Progenitor cell of endocrine pancreas (in vitro differentiated cells): ENCODE measurements around the gene KNSTRN. TPM values are rescaled to one million over a fixed set of nuclear protein-coding genes. Genes with fewer than 3 reads are reported as not detected.

Experiments
- DNase-seq: peaks from one replicate; pipeline ENCODE4 v3.0.0; 2021; ENCODE audit warnings: low spot score; ENCODE audit not compliant: unreplicated experiment
- H3K27ac Mint-ChIP-seq: 2 replicates; pipeline ENCODE4 v1.8.0; 2021; ENCODE audit warnings: mild to moderate bottlenecking, moderate library complexity, mixed read lengths
- H3K27me3 Mint-ChIP-seq: 2 replicates; pipeline ENCODE4 v1.8.0; 2021; ENCODE audit warnings: mixed read lengths
- H3K36me3 Mint-ChIP-seq: 2 replicates; pipeline ENCODE4 v1.8.0; 2022; ENCODE audit warnings: mixed read lengths; ENCODE audit not compliant: insufficient read depth
- H3K4me1 Mint-ChIP-seq: 2 replicates; pipeline ENCODE4 v1.8.0; 2021; ENCODE audit warnings: low read depth, mixed read lengths
- H3K4me3 Mint-ChIP-seq: 2 replicates; pipeline ENCODE4 v1.8.0; 2021; ENCODE audit warnings: low read depth, mild to moderate bottlenecking, moderate library complexity, mixed read lengths
- H3K9me3 Mint-ChIP-seq: 2 replicates; pipeline ENCODE4 v1.8.0; 2021; ENCODE audit warnings: low read depth, mixed read lengths
- CTCF ChIP-seq: fragments of 200-600 bp; sonication (generic); IDR thresholded peaks from one replicate; pipeline ENCODE4 v1.5.0; 2021; ENCODE audit warnings: antibody characterized with exemption, mild to moderate bottlenecking; ENCODE audit not compliant: unreplicated experiment
- long read RNA-seq: library from polyadenylated mRNA; unstranded; transcript quantifications from one replicate; pipeline ENCODE4 v2.0.0, GENCODE V29; 2020
- total RNA-seq: library from RNA; stranded (reverse); gene quantifications from 2 replicates; pipeline ENCODE4 v1.2.1, GENCODE V29; 2021

The KNSTRN gene, protein sequence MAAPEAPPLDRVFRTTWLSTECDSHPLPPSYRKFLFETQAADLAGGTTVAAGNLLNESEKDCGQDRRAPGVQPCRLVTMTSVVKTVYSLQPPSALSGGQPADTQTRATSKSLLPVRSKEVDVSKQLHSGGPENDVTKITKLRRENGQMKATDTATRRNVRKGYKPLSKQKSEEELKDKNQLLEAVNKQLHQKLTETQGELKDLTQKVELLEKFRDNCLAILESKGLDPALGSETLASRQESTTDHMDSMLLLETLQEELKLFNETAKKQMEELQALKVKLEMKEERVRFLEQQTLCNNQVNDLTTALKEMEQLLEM
- total RNA-seq = 44.8 and 46.2 TPM in 2 replicates
- long read RNA-seq, transcript KNSTRN-212 (9 exons, 1,598 nt) = minor isoform, 5 of 153 reads
- long read RNA-seq, transcript KNSTRN-201 (9 exons, 1,714 nt) = major isoform, 134 of 153 reads
- long read RNA-seq, partial matches to known transcripts = 5 of 153 reads
- long read RNA-seq, other reads (novel, unspliced or antisense) = 7 of 153 reads

DNA sequence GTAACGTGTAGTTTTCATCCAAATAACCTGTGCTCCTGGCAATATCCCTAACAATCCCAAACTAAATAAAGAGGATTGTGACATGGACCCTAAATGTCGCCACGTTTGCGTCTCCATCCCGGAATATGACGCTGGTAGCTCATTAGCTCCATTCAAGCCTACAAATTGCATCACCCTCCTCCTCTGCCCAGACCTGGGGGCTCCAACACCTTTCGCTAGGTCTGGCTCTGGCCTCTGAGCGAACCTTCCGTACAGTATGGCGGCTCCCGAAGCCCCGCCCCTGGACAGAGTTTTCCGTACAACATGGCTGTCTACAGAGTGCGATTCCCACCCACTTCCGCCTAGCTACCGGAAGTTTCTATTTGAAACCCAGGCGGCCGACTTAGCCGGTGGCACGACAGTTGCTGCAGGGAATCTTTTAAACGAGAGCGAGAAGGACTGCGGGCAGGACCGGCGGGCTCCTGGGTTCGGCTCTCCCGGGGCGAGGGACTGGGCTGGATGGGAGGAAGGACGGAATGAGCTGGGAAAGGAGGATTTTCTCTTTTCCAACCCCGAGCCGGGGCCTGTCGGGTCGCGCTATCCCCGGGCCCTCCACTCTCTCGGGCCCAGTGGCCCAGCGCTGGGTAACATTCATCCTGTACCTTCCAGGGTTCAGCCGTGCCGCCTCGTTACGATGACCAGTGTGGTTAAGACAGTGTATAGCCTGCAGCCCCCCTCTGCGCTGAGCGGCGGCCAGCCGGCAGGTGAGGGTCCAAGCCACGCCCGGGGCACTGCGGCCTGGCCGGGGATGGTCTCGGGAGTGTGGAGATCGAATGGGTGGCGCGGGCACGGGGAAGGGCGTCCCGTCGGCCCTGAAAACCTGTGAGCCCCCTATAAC lies at the start of gene KNSTRN:
TSS of gene KNSTRN (plus strand) at position 142 of the 877 bp plus-strand sequence. CDS start at position 257, 115 bp downstream.
- no peak for TF ChIP-seq CTCF
- Mint-ChIP-seq H3K9me3 (no peaks in the 10 kb centered on the region), H3K27ac (peak within 1 kb of the TSS; percentile 95), H3K36me3 (peaks cover 17% of the 10 kb centered on the region), H3K4me1 (peaks cover 23% of the 10 kb centered on the region), H3K27me3 (peaks cover 3% of the 10 kb centered on the region), H3K4me3 (peak within 1 kb of the TSS; percentile 98)
- DNase-seq = peak; percentile 73

DNA sequence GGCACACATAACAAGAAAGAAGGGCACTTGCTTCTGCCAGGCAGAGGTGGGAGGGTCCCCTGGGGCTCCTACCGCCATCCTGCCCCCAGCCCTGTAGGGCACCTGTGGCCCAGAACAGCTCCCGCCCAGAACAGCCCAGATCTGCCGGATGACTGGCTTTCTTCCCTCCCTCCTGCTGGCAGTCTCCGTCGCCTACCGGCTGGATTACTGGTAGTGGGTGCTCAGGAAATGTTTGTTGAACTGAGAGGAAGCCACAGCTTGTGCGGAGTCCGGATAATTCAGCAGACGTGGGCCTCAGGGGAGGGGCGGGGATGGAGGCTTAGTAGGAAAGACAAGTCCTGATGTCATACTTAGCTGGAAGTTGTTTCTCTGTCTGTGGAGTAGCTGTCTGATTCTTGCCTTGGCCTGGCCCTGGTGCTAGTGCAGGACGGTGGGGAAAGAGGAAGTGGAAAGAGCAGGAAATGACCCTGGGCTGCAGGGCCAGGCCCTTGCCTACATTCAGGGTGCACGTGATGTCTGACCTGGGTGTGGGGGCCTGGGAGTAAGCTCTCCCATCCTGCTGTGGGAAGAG lies 48.5 kb upstream of the KNSTRN start:
- Mint-ChIP-seq H3K9me3 (no peaks in the 10 kb centered on the region), H3K4me1 (peaks cover 3% of the 10 kb centered on the region), H3K27me3 (peaks cover 40% of the 10 kb centered on the region), H3K4me3 (no peak overlapping the region), H3K27ac (no peak overlapping the region), H3K36me3 (no peaks in the 10 kb centered on the region)
- no peak for TF ChIP-seq CTCF
- DNase-seq = no peak

DNA sequence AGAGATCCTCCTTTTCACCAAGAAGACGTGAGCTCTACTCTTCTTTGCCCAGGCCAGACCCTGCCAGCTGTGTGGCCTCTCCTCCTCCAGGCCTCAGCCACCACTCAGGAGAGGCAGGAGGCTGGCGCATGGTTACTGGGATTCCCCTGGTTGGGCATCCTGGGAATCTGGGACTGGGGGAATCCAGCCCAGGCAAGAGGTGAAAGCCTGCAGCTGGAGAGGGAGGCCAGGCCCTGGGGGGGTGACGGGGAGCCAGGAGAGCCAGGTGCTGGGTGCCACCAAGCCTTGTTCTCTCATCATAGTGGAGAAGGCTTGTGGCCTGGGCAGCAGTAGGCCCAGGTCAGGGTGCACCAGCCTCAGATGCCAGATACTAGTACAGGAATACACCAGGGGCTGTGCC lies 48.0 kb upstream of the KNSTRN start:
- Mint-ChIP-seq H3K4me3 (no peak overlapping the region), H3K27ac (no peak overlapping the region), H3K4me1 (peaks cover 3% of the 10 kb centered on the region), H3K9me3 (no peaks in the 10 kb centered on the region), H3K36me3 (no peaks in the 10 kb centered on the region), H3K27me3 (peaks cover 37% of the 10 kb centered on the region)
- no peak for DNase-seq
- no peak for TF ChIP-seq CTCF

DNA sequence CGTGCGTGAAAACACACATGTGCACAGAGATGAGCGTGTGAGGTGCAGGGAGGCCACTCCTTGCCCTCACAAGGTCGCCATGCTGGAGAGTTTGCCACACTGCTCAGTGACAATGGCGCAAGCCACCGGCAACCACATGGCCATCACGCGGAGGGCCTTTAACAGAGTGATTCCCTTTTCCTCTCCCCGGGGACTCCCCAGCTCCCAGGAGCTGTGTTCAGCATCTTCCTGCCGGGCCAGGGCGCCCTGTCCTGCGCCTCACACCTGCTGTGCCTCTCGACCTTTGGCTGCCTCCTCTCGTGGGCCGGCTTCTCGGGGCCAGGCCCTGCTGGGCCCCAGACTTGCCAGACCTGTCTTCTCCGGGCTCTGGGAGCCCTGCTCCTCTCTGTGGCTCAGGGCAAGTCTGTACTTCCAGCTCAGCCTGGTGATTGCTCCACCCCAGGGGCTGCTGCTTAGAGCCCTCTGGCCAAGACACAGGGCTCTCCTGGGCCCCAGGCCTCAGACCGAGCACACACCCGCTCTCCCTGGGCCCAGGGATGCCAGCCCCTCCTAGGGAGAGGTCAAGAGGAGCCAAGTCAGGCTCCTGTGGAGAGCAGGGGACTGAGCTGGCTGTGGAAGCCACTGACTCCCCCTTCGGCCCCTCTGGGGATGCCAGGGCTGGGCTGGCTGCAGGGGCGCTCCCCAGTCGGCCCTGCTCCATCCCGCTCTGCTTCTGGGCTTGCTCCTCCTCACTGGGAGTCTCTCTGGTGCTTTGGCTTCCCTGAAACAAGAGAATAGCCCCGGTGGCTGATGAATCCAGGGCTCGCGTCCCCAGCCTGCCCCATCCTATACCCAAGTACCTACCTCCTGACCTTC lies 47.4 kb upstream of the KNSTRN start:
- Mint-ChIP-seq H3K4me1 (peaks cover 3% of the 10 kb centered on the region), H3K27me3 (peaks cover 34% of the 10 kb centered on the region), H3K9me3 (no peaks in the 10 kb centered on the region), H3K36me3 (no peaks in the 10 kb centered on the region), H3K4me3 (no peak overlapping the region), H3K27ac (no peak overlapping the region)
- no peak for DNase-seq
- TF ChIP-seq CTCF = no peak
